ENCODE measurements around the gene ERC2.

Gene ERC2

GRCh38 chr3:56397798-56398197 lies 70.5 kb downstream of the ERC2 start:
- H3K18ac ChIP-seq (ENCODE audit: low read length), result no peak overlapping the region
- DNase-seq, result no peak
- no peak overlapping the region for H2AFZ ChIP-seq (ENCODE audit: insufficient read depth, low read length, poor library complexity)
- no peaks in the 10 kb centered on the region for H3K36me3 ChIP-seq (ENCODE audit: control insufficient read depth in 1 of 2, insufficient read depth in 2 of 2, low read length in 2 of 2)
- no peak overlapping the region for H2BK12ac ChIP-seq (ENCODE audit: low read length)
- no peaks in the 10 kb centered on the region for H3K27me3 ChIP-seq (ENCODE audit: insufficient read depth, low read length)
- H3K4me3 ChIP-seq (ENCODE audit: low read depth, low read length), result no peak overlapping the region
- H4K12ac ChIP-seq (ENCODE audit: low read depth, low read length), result no peak overlapping the region
- no peak overlapping the region for H3K4ac ChIP-seq (ENCODE audit: low read depth, low read length)
- WGBS (ENCODE audit: extremely low coverage, insufficient coverage, insufficient read length), result no CpG with 5 or more reads among the region's 2 CpGs
- no peaks in the 10 kb centered on the region for H3K4me1 ChIP-seq (ENCODE audit: control insufficient read depth in 1 of 2, insufficient read depth in 2 of 2, low read length in 2 of 2)
- no peak overlapping the region for H2BK120ac ChIP-seq (ENCODE audit: insufficient read depth, low read length, poor library complexity)
- H3K9me3 ChIP-seq (ENCODE audit: insufficient read depth, low read depth, low read length), result no peaks in the 10 kb centered on the region
- no peak overlapping the region for H3K27ac ChIP-seq (ENCODE audit: low read depth, low read length)
- H3K9ac ChIP-seq (ENCODE audit: low read length), result no peak overlapping the region
- H4K8ac ChIP-seq (ENCODE audit: low read depth, low read length), result no peak overlapping the region
- no peaks in the 10 kb centered on the region for H3K79me1 ChIP-seq (ENCODE audit: low read length)
- H3K14ac ChIP-seq (ENCODE audit: low read length), result no peak overlapping the region
- H3K79me2 ChIP-seq (ENCODE audit: control insufficient read depth, insufficient read depth, low read length, poor library complexity), result no peaks in the 10 kb centered on the region
- no peak overlapping the region for H2BK5ac ChIP-seq (ENCODE audit: low read depth, low read length, poor library complexity)
- H3K23ac ChIP-seq (ENCODE audit: low read length), result no peak overlapping the region
- H3K4me2 ChIP-seq (ENCODE audit: low read length), result no peak overlapping the region
- H4K91ac ChIP-seq (ENCODE audit: low read depth, low read length), result no peak overlapping the region
- no peak overlapping the region for H2AK5ac ChIP-seq (ENCODE audit: low read length)

GRCh38 chr3:56389183-56389830 lies 79.0 kb downstream of the ERC2 start:
- Histone ChIP-seq H3K79me1 (ENCODE audit: low read length) (peaks cover 2% of the 10 kb centered on the region), H3K23ac (ENCODE audit: low read length) (no peak overlapping the region), H3K4me1 (ENCODE audit: control insufficient read depth in 1 of 2, insufficient read depth in 2 of 2, low read length in 2 of 2) (peaks cover 3 to 5% of the 10 kb centered on the region in 2 experiments), H2BK12ac (ENCODE audit: low read length) (no peak overlapping the region), H3K4ac (ENCODE audit: low read depth, low read length) (no peak overlapping the region), H4K12ac (ENCODE audit: low read depth, low read length) (no peak overlapping the region), H3K79me2 (ENCODE audit: control insufficient read depth, insufficient read depth, low read length, poor library complexity) (no peaks in the 10 kb centered on the region), H3K4me3 (ENCODE audit: low read depth, low read length) (no peak overlapping the region), H3K9ac (ENCODE audit: low read length) (no peak overlapping the region), H3K27me3 (ENCODE audit: insufficient read depth, low read length) (no peaks in the 10 kb centered on the region), H3K9me3 (ENCODE audit: insufficient read depth, low read depth, low read length) (no peaks in the 10 kb centered on the region), H4K8ac (ENCODE audit: low read depth, low read length) (no peak overlapping the region), H4K91ac (ENCODE audit: low read depth, low read length) (no peak overlapping the region), H3K18ac (ENCODE audit: low read length) (no peak overlapping the region), H2BK120ac (ENCODE audit: insufficient read depth, low read length, poor library complexity) (no peak overlapping the region), H3K14ac (ENCODE audit: low read length) (no peak overlapping the region), H3K27ac (ENCODE audit: low read depth, low read length) (peak overlapping the region; percentile 40), H2BK5ac (ENCODE audit: low read depth, low read length, poor library complexity) (no peak overlapping the region), H2AFZ (ENCODE audit: insufficient read depth, low read length, poor library complexity) (no peak overlapping the region), H3K4me2 (ENCODE audit: low read length) (peak overlapping the region; percentile 10), H3K36me3 (ENCODE audit: control insufficient read depth in 1 of 2, insufficient read depth in 2 of 2, low read length in 2 of 2) (no peaks in the 10 kb centered on the region), H2AK5ac (ENCODE audit: low read length) (no peak overlapping the region)
- no CpG with 5 or more reads among the region's 3 CpGs for WGBS (ENCODE audit: extremely low coverage, insufficient coverage, insufficient read length)
- DNase-seq, result no peak

- Histone ChIP-seq H4K91ac (ENCODE audit: low read depth, low read length) (no peak overlapping the region), H4K12ac (ENCODE audit: low read depth, low read length) (no peak overlapping the region), H3K14ac (ENCODE audit: low read length) (no peak overlapping the region), H2BK5ac (ENCODE audit: low read depth, low read length, poor library complexity) (no peak overlapping the region), H3K27me3 (ENCODE audit: insufficient read depth, low read length) (no peaks in the 10 kb centered on the region), H3K9ac (ENCODE audit: low read length) (no peak overlapping the region), H3K36me3 (ENCODE audit: control insufficient read depth in 1 of 2, insufficient read depth in 2 of 2, low read length in 2 of 2) (no peaks in the 10 kb centered on the region), H3K18ac (ENCODE audit: low read length) (no peak overlapping the region), H3K23ac (ENCODE audit: low read length) (no peak overlapping the region), H2AK5ac (ENCODE audit: low read length) (no peak overlapping the region), H3K4me1 (ENCODE audit: control insufficient read depth in 1 of 2, insufficient read depth in 2 of 2, low read length in 2 of 2) (no peaks in the 10 kb centered on the region), H4K8ac (ENCODE audit: low read depth, low read length) (no peak overlapping the region), H3K4me3 (ENCODE audit: low read depth, low read length) (no peak overlapping the region), H2BK12ac (ENCODE audit: low read length) (no peak overlapping the region), H2AFZ (ENCODE audit: insufficient read depth, low read length, poor library complexity) (no peak overlapping the region), H3K79me2 (ENCODE audit: control insufficient read depth, insufficient read depth, low read length, poor library complexity) (no peaks in the 10 kb centered on the region), H3K79me1 (ENCODE audit: low read length) (peaks cover 2% of the 10 kb centered on the region), H3K27ac (ENCODE audit: low read depth, low read length) (no peak overlapping the region), H3K4me2 (ENCODE audit: low read length) (no peak overlapping the region), H2BK120ac (ENCODE audit: insufficient read depth, low read length, poor library complexity) (no peak overlapping the region), H3K4ac (ENCODE audit: low read depth, low read length) (no peak overlapping the region), H3K9me3 (ENCODE audit: insufficient read depth, low read depth, low read length) (peaks cover 1% of the 10 kb centered on the region)
- no peak for DNase-seq
- no CpG with 5 or more reads among the region's 3 CpGs for WGBS (ENCODE audit: extremely low coverage, insufficient coverage, insufficient read length)
Measured at GRCh38 chr3:56383092-56383491, 85.2 kb downstream of the ERC2 start.

- H4K12ac ChIP-seq (ENCODE audit: low read depth, low read length), result no peak overlapping the region
- no peak overlapping the region for H2BK120ac ChIP-seq (ENCODE audit: insufficient read depth, low read length, poor library complexity)
- no peak overlapping the region for H2AFZ ChIP-seq (ENCODE audit: insufficient read depth, low read length, poor library complexity)
- H3K27ac ChIP-seq (ENCODE audit: low read depth, low read length), result no peak overlapping the region
- peaks cover 4% of the 10 kb centered on the region for H3K9me3 ChIP-seq (ENCODE audit: insufficient read depth, low read depth, low read length)
- no peak overlapping the region for H3K18ac ChIP-seq (ENCODE audit: low read length)
- H3K36me3 ChIP-seq (ENCODE audit: control insufficient read depth in 1 of 2, insufficient read depth in 2 of 2, low read length in 2 of 2), result no peaks in the 10 kb centered on the region
- no peaks in the 10 kb centered on the region for H3K4me1 ChIP-seq (ENCODE audit: control insufficient read depth in 1 of 2, insufficient read depth in 2 of 2, low read length in 2 of 2)
- H3K4me3 ChIP-seq (ENCODE audit: low read depth, low read length), result no peak overlapping the region
- no peak overlapping the region for H2BK5ac ChIP-seq (ENCODE audit: low read depth, low read length, poor library complexity)
- no peak overlapping the region for H3K23ac ChIP-seq (ENCODE audit: low read length)
- no peak overlapping the region for H4K91ac ChIP-seq (ENCODE audit: low read depth, low read length)
- H3K9ac ChIP-seq (ENCODE audit: low read length), result no peak overlapping the region
- no peaks in the 10 kb centered on the region for H3K79me2 ChIP-seq (ENCODE audit: control insufficient read depth, insufficient read depth, low read length, poor library complexity)
- no CpG with 5 or more reads among the region's 7 CpGs for WGBS (ENCODE audit: extremely low coverage, insufficient coverage, insufficient read length)
- no peak for DNase-seq
- H3K79me1 ChIP-seq (ENCODE audit: low read length), result no peaks in the 10 kb centered on the region
- H2AK5ac ChIP-seq (ENCODE audit: low read length), result no peak overlapping the region
- no peaks in the 10 kb centered on the region for H3K27me3 ChIP-seq (ENCODE audit: insufficient read depth, low read length)
- H2BK12ac ChIP-seq (ENCODE audit: low read length), result no peak overlapping the region
- no peak overlapping the region for H4K8ac ChIP-seq (ENCODE audit: low read depth, low read length)
- no peak overlapping the region for H3K4ac ChIP-seq (ENCODE audit: low read depth, low read length)
- H3K14ac ChIP-seq (ENCODE audit: low read length), result no peak overlapping the region
- no peak overlapping the region for H3K4me2 ChIP-seq (ENCODE audit: low read length)
Measured at GRCh38 chr3:56379723-56380287, 88.5 kb downstream of the ERC2 start.
